Activated naive CD4-positive, alpha-beta T cell treated with anti-CD3 and anti-CD28 coated beads, Interleukin-2, amount 10 ng/mL, durations not matched to agents 7 days and 5 days (primary cell): Measurements from ENCODE around the gene TBC1D22B.

Source experiments
- CTCF ChIA-PET: fragments of 350-600 bp; sonication (Branson Sonifier 250); formaldehyde crosslinking; loops from one replicate; lab custom pipeline; 2021; ENCODE audit warnings: antibody characterized with exemption; lab: Charles Lee
- DNase-seq: peaks from one replicate; pipeline ENCODE4 v3.0.0-alpha.2; 2020
- H3K27ac Mint-ChIP-seq: one replicate; pipeline ENCODE4 v1.8.0; 2021; ENCODE audit warnings: mild to moderate bottlenecking, moderate library complexity, mixed read lengths
- H3K27me3 Mint-ChIP-seq: one replicate; pipeline ENCODE4 v1.8.0; 2021; ENCODE audit warnings: mild to moderate bottlenecking, mixed read lengths
- H3K36me3 Mint-ChIP-seq: one replicate; pipeline ENCODE4 v1.8.0; 2021; ENCODE audit warnings: mixed read lengths
- H3K4me1 Mint-ChIP-seq: one replicate; pipeline ENCODE4 v1.8.0; 2021; ENCODE audit warnings: mixed read lengths
- H3K4me3 Mint-ChIP-seq: one replicate; pipeline ENCODE4 v1.8.0; 2021; ENCODE audit warnings: mild to moderate bottlenecking, moderate library complexity, mixed read lengths
- H3K9me3 Mint-ChIP-seq: one replicate; pipeline ENCODE4 v1.8.0; 2021; ENCODE audit warnings: mixed read lengths

TBC1D22B gene

DNA sequence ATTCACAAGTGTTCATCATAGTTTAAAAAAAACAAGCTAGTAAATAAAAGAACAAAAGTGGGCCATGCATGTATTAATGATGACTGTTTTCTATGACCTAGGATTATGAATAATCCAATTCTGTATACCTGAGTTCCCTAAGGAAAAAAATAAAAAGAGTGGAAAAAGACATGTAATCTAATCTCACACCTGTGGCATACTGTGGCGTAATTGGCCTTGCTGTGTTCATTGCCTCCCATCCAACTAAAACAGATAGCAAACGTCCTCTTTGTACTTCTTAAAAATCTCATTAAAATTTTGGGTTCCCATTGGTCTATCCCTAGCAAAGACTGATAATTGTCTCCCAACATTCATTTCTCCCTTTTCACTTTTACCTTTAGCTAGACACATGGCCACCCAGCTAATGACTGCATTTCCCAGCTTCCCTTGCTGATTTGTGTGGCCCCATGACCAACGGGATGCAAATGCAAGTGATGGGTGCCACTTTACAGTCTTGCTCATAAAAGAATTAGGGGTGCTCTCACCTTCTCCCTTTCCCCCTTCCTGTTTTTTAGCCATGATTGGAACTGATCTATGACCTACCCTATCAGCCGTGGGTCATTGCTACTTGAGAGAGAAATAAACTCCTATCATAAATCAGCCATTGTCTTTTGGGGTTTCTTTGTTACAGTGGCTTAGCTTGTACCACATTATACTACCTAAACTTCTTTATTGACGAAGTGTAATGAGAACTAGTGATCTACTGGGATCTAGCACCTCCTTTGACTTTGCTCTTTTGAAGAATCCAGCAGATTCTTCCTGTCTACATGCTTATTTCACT lies 32.0 kb upstream of the TBC1D22B start:
- Mint-ChIP-seq H3K36me3 (peaks cover 3% of the 10 kb centered on the region), H3K27me3 (no peaks in the 10 kb centered on the region), H3K27ac (no peak overlapping the region), H3K4me3 (no peak overlapping the region), H3K9me3 (no peaks in the 10 kb centered on the region), H3K4me1 (peaks cover 19% of the 10 kb centered on the region)
- CTCF ChIA-PET, result interaction anchor here (0.9 to 1.1 kb wide), 2 partner anchors 10 to 90 kb away, joined by 3 read pairs; no protein-coding TSS in a partner anchor
- no peak for DNase-seq

DNA sequence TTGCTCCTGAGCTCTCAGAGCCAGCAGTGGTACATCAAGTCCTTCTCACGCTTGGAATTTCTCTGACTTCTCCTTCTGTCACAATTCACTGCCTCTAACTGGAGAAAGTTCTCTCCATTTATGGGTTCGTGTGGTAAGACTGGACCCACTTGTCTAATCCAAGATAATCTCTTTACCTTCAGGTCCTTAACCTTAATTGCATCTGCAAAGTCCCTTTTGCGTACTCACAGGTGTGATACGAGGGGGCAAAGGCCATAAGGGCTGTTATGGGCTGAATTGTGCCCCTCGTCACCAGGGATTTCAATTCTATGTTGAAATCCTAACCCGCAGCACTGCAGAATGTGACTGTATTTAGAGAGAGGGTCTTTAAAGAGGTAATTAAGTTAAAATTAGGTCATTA lies 27.5 kb upstream of the TBC1D22B start:
- DNase-seq, result no peak
- CTCF ChIA-PET, result no interaction called here
- no peak overlapping the region for H3K27ac Mint-ChIP-seq
- H3K4me1 Mint-ChIP-seq, result no peaks in the 10 kb centered on the region
- peaks cover 7% of the 10 kb centered on the region for H3K27me3 Mint-ChIP-seq
- H3K4me3 Mint-ChIP-seq, result no peak overlapping the region
- no peaks in the 10 kb centered on the region for H3K36me3 Mint-ChIP-seq
- H3K9me3 Mint-ChIP-seq, result no peaks in the 10 kb centered on the region

DNA sequence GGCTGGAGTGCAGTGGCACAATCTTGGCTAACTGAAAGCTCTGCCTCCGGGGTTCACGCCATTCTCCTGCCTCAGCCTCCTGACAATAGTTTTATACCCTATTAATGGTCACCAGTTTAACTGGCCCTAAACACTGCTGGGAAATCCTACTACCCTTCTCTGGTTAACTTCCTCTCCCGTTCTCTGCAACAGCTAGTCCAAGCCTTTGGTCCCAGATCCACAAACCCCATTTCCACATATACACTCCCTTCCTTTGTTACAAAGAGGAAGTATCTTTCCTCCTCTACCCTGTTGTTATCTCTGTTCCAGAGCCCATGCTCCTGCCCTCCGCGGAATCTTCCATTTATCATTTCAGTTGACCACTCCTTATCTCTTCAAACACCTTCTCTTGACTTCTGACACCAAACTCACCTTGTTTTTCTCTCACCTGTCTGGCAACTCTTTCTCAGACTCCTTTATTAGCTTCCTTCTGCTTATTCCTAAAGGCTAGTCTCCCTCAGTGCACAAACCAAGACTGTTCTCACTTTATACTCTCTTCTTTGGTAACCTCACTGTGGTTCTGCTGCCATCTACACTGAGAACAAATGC lies 25.0 kb upstream of the TBC1D22B start:
- DNase-seq, result no peak

DNA sequence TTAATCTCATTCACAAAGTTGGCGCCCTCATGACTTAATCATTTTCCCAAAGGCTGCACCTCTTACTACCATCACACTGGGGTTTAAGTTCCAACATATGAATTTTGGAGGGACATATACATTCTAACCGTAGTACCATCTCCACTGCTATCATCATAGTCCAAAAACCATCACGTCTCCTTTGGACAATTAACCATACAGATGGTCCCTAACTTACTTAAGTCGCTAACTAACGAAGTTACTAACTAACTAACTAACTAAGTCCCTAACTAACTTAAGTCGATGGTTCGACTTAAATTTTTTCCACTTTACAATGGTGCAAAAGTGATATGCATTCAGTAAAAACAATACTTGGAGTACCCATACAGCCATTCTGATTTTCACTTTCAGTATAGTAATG lies 24.0 kb upstream of the TBC1D22B start:
- no peak overlapping the region for H3K27ac Mint-ChIP-seq
- H3K36me3 Mint-ChIP-seq, result no peaks in the 10 kb centered on the region
- peaks cover 7% of the 10 kb centered on the region for H3K27me3 Mint-ChIP-seq
- no peak overlapping the region for H3K4me3 Mint-ChIP-seq
- CTCF ChIA-PET, result no interaction called here
- peaks cover 3% of the 10 kb centered on the region for H3K4me1 Mint-ChIP-seq
- DNase-seq, result no peak
- no peaks in the 10 kb centered on the region for H3K9me3 Mint-ChIP-seq

More for the DNA sequence above, 25.0 kb upstream of the TBC1D22B start:
- CTCF ChIA-PET, result no interaction called here
- no peak overlapping the region for H3K4me3 Mint-ChIP-seq
- H3K4me1 Mint-ChIP-seq, result no peaks in the 10 kb centered on the region
- H3K27ac Mint-ChIP-seq, result no peak overlapping the region
- H3K36me3 Mint-ChIP-seq, result no peaks in the 10 kb centered on the region
- H3K27me3 Mint-ChIP-seq, result peaks cover 7% of the 10 kb centered on the region
- H3K9me3 Mint-ChIP-seq, result no peaks in the 10 kb centered on the region

DNA sequence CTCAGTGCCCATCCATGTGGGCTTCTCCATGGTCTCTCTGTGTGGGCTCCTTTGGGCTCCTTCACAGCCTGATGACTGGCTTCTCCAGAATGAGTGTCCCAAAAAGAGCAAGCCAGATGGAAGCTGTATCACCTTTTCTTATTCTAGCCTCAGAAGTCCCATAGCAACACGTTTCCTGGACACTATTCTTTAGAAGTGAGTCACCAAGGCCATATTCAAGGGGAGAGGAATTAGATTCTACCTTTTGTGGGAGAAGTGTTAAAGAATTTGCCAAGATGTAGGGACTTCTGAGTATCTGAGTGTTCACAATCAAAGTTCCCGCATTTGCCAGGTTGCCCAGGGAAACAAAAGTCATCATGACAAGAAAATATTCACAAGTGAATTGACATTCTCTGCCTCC lies 20.7 kb upstream of the TBC1D22B start:
- no peak overlapping the region for H3K27ac Mint-ChIP-seq
- peaks cover 7% of the 10 kb centered on the region for H3K27me3 Mint-ChIP-seq
- H3K36me3 Mint-ChIP-seq, result no peaks in the 10 kb centered on the region
- CTCF ChIA-PET, result interaction anchor here (1.0 kb wide), 1 partner anchor 77 kb away, joined by 3 read pairs; no protein-coding TSS in a partner anchor
- DNase-seq, result no peak
- peaks cover 16% of the 10 kb centered on the region for H3K4me1 Mint-ChIP-seq
- no peak overlapping the region for H3K4me3 Mint-ChIP-seq
- no peaks in the 10 kb centered on the region for H3K9me3 Mint-ChIP-seq

DNA sequence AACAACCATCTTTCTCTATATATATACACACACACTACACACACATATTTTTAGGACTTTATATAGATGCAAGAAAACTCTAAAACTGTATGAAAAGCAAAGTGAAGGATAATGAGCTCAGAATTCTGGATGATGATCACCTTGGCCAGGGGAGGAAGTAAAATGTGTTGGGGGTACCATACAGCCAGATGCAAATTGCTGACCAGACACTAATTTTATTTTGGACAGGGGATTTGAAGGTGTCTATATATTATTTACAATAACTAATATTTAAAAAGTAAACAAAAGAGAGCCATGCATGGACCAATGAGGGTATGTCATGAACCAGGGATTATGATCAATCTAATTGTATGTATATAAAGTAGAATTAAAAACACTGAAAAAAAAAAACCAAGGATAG lies 19.8 kb upstream of the TBC1D22B start:
- Mint-ChIP-seq H3K9me3 (no peaks in the 10 kb centered on the region), H3K4me3 (no peak overlapping the region), H3K27ac (no peak overlapping the region), H3K36me3 (no peaks in the 10 kb centered on the region), H3K27me3 (peaks cover 8% of the 10 kb centered on the region), H3K4me1 (peaks cover 16% of the 10 kb centered on the region)
- CTCF ChIA-PET, result interaction anchor here (1.0 to 1.2 kb wide), 2 partner anchors 77 to 218 kb away, joined by 3 read pairs; no protein-coding TSS in a partner anchor
- no peak for DNase-seq

DNA sequence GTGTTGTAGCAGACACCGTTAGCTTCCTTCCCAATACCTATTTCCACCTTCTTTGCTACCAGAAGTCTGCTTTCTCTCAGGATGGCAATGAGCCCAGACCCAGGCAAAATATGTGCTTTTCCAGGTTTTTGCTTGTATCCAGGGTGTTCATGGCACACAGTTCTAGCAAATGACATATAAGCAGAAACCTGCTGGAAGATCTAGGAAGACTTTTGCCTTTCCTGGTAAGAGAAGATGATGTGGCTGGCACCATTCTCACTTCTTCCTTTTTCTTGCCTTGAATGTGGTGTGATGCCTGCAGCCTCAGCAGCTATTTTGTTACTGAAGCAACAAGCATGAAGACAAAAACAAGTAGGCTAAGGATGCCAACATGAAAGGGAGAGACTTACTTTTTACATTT lies 19.2 kb upstream of the TBC1D22B start:
- Mint-ChIP-seq H3K27ac (no peak overlapping the region), H3K27me3 (peaks cover 5% of the 10 kb centered on the region), H3K4me1 (peaks cover 16% of the 10 kb centered on the region), H3K4me3 (no peak overlapping the region), H3K9me3 (no peaks in the 10 kb centered on the region), H3K36me3 (no peaks in the 10 kb centered on the region)
- no peak for DNase-seq
- CTCF ChIA-PET, result interaction anchor here (1.2 kb wide), 1 partner anchor 218 kb away, joined by 3 read pairs; no protein-coding TSS in a partner anchor

DNA sequence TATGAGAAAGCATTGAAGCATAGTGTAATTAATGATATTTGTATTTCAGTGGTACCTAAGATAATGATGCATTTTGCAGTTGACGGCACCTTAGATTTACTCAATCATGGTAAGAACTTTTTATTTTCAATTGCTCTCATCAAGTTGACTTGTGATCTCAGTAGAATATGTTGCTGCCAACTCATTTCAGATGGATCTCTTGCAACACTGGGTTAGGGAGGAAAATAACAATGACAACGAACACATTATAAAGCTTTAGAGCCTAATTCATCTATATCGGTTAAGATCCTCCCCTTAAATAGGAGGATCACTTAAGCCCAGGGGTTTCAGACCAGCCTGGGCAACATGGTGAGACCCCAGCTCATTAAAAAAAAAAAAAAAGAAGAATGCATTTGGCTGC lies 18.0 kb upstream of the TBC1D22B start:
- Mint-ChIP-seq H3K9me3 (no peaks in the 10 kb centered on the region), H3K4me3 (no peak overlapping the region), H3K27me3 (peaks cover 9% of the 10 kb centered on the region), H3K27ac (no peak overlapping the region), H3K4me1 (peaks cover 16% of the 10 kb centered on the region), H3K36me3 (no peaks in the 10 kb centered on the region)
- CTCF ChIA-PET, result interaction anchor here (0.6 to 0.9 kb wide), 2 partner anchors 18 to 46 kb away, joined by 3 read pairs; no protein-coding TSS in a partner anchor
- DNase-seq, result no peak

DNA sequence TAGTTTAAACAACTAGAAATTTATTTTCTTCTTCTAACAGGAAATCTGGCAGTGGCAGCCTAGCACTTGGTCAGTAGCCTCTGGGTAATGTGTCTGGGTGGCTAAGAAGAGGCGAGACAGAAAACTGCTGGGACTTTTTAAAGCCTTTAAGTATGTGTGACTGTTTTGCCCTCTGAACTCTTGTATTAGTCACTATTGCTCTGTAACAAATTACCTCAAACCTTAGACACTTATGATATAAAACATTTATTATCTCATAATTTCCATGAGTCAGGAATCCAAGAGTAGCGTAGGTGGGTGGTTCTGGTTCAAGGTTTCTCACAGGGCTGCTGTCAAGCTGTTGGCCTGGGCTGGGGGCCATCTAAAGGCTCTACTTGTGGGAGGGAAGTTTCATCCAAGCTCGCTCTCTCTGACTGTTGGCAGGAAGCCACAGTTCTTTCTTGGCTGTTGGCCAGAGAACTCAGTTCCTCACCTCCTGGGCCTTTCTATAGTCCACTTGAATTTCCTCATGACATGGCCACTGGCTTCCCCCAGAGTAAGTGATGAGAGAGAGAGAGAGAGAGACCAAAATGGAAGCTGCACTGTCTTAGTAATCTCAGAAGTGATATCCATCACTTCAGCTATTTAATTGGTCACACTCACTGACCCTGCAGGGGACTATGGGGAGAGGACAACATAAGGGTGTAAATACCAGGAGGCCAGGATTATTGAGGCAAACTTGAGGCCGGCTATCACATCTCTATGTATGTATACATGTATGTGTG lies 17.4 kb upstream of the TBC1D22B start:
- DNase-seq, result peak; percentile 46
- no peaks in the 10 kb centered on the region for H3K36me3 Mint-ChIP-seq
- CTCF ChIA-PET, result interaction anchor here (0.6 to 0.9 kb wide), 2 partner anchors 18 to 47 kb away, joined by 3 read pairs; no protein-coding TSS in a partner anchor
- H3K4me3 Mint-ChIP-seq, result no peak overlapping the region
- H3K9me3 Mint-ChIP-seq, result no peaks in the 10 kb centered on the region
- peaks cover 9% of the 10 kb centered on the region for H3K27me3 Mint-ChIP-seq
- peaks cover 16% of the 10 kb centered on the region for H3K4me1 Mint-ChIP-seq
- H3K27ac Mint-ChIP-seq, result no peak overlapping the region

DNA sequence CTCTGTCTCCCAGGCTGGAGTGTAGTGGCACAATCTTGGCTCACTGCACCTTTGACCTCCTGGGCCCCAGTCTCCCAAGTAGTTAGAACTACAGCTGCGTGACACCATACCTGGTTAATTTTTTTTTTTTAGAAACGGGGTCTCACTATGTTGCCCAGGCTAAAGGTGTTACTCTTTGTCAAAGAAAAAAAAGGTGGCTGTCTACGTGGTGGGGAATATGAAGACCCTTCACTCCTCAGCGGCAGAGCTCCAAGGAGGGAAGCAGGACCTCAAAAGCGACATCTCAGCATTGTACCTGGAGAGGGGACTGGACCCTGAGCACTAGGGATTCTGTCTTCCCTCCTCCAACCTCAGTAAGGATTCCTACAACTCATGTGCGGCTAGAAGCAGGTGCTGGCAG lies 16.4 kb upstream of the TBC1D22B start:
- CTCF ChIA-PET, result no interaction called here
- Mint-ChIP-seq H3K4me3 (no peak overlapping the region), H3K9me3 (no peaks in the 10 kb centered on the region), H3K4me1 (peaks cover 16% of the 10 kb centered on the region), H3K27me3 (peaks cover 9% of the 10 kb centered on the region), H3K36me3 (no peaks in the 10 kb centered on the region), H3K27ac (no peak overlapping the region)
- no peak for DNase-seq

DNA sequence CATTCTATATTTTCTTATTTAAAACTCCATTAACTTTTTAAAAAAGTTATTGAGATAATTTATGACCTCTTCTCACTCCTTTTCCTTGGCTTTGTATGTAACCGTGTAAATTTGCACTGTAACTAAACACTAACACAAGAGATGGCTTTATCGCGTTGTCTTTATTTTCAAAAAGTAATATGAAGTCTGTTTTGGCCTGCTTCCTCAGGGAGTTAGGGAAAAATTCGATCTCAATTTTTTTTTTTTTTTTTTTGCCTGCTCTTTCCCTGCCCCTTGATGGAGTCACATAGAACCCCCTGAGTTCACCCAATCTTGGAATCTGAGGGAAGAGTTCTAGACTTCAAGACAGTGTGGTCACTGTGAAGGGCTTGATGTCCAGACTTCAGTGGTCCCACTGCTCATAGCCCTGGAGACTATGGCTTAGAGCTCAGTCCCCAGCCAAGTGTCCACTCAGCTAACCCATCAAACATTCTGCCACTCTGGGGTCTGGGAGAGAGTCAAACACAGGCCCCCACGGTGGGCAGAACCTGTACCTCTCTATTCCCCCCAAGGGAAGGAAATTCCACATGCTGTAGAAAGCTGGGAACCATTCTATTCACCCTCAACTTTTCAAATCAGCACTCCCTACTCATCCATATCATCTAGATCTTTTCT lies 15.7 kb upstream of the TBC1D22B start:
- CTCF ChIA-PET, result interaction anchor here (1.5 kb wide), 1 partner anchor 73 kb away, joined by 3 read pairs; no protein-coding TSS in a partner anchor
- peaks cover 9% of the 10 kb centered on the region for H3K27me3 Mint-ChIP-seq
- H3K4me1 Mint-ChIP-seq, result peaks cover 16% of the 10 kb centered on the region
- H3K4me3 Mint-ChIP-seq, result no peak overlapping the region
- no peaks in the 10 kb centered on the region for H3K9me3 Mint-ChIP-seq
- H3K36me3 Mint-ChIP-seq, result no peaks in the 10 kb centered on the region
- no peak overlapping the region for H3K27ac Mint-ChIP-seq
- no peak for DNase-seq

DNA sequence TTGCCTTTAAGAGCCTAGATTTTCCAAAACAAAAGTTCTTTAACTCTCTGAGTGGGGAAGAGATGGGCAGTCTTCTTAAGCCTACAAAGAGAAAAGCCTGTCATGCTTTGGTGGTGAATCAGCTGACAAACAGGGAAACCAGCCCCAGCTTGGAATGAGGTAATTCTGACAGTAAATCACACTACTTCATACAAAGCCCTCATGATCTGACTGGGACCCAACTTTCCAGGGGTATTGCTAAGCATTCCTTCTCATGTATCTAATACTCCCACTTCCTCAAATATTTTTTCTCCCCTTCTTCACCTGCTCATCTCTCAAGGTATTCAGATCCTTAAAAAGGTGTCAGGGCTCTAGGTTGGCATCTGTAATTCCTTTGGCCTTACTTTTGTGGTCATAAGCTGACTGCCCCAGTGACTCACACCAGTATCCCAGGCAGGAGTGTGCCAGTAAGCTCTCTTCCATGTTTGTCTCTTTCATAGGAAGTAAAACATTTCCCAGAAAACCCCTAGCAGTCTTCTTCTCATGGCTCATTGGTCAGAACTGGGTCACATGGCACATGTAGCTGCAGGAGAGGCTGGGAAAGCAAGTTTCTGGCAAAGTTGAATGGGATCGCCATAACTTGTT lies 15.0 kb upstream of the TBC1D22B start:
- no peaks in the 10 kb centered on the region for H3K36me3 Mint-ChIP-seq
- no peak overlapping the region for H3K4me3 Mint-ChIP-seq
- peaks cover 9% of the 10 kb centered on the region for H3K27me3 Mint-ChIP-seq
- no peak overlapping the region for H3K27ac Mint-ChIP-seq
- peaks cover 16% of the 10 kb centered on the region for H3K4me1 Mint-ChIP-seq
- DNase-seq, result no peak
- CTCF ChIA-PET, result interaction anchor here (1.5 kb wide), 1 partner anchor 72 kb away, joined by 3 read pairs; no protein-coding TSS in a partner anchor
- H3K9me3 Mint-ChIP-seq, result no peaks in the 10 kb centered on the region

DNA sequence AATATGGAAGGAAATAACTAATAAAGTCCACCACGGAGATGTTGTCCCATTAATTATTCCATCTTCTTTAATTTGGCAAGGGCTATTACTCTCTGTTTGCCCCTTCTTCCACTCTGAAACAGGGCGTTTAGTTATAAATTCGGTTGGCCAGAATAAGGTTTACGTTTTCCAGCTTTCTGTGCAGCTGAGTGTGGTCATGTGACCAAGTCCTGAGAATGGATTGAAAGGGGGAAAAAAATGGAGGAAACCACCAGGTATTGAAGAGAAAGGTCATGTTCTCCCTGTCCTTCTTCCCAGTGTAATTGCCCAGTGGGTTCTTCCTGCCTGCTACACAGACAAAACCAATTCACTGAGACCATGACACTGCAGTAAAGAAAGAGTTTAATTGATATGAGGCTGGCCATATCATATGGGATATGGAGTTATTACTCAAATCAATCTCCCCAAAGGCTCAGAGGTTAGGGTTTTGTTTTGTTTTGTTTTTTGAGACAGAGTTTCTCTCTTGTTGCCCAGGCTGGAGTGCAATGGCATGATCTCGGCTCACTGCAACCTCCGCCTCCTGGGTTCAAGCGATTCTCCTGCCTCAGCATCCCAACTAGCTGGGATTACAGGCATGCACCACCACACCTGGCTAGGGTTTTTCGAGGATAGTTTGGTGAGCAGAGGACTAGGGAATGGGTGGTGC lies 14.3 kb upstream of the TBC1D22B start:
- CTCF ChIA-PET, result interaction anchor here (1.5 kb wide), 1 partner anchor 71 kb away, joined by 3 read pairs; no protein-coding TSS in a partner anchor
- H3K36me3 Mint-ChIP-seq, result peaks cover under 1% of the 10 kb centered on the region
- peaks cover 16% of the 10 kb centered on the region for H3K4me1 Mint-ChIP-seq
- no peaks in the 10 kb centered on the region for H3K9me3 Mint-ChIP-seq
- H3K27me3 Mint-ChIP-seq, result peaks cover 9% of the 10 kb centered on the region
- no peak overlapping the region for H3K27ac Mint-ChIP-seq
- no peak for DNase-seq
- H3K4me3 Mint-ChIP-seq, result no peak overlapping the region
